Stimulated activated CD4-positive, alpha-beta T cell treated with anti-CD3 and anti-CD28 coated beads, Interleukin-12 subunit alpha, Interleukin-12 subunit beta, amount 100 ng/mL, for 48 hours (primary cell): ENCODE results near the gene SLC29A1.
A peak's percentile ranks its signal among the peaks of the same experiment; 100 is the strongest.
"Not testable (repeated sequence)": the region's sequence is repeated elsewhere in the genome, so short reads cannot be mapped to it uniquely, and the experiment has no call there.

Source experiments
- DNase-seq, 3 donors: peaks; one replicate each; pipeline ENCODE4 v3.0.0-alpha.2; 2020; ENCODE audit warnings: low read depth in 2 of 3, low spot score in 1 of 3

The SLC29A1 gene

GRCh38 chr6:44221291-44221960, 2.0 kb upstream of the SLC29A1 start:
- peak; percentile 65 to 75 (median 67) for DNase-seq

- no peak for DNase-seq
Observed at GRCh38 chr6:44221961-44222335, 1.4 kb upstream of the SLC29A1 start.

GRCh38 chr6:44222486-44223318, 693 bp upstream of the SLC29A1 start:
- DNase-seq = no peak

- no peak for DNase-seq
Observed at GRCh38 chr6:44224029-44224964, 902 bp downstream of the SLC29A1 start.

DNA sequence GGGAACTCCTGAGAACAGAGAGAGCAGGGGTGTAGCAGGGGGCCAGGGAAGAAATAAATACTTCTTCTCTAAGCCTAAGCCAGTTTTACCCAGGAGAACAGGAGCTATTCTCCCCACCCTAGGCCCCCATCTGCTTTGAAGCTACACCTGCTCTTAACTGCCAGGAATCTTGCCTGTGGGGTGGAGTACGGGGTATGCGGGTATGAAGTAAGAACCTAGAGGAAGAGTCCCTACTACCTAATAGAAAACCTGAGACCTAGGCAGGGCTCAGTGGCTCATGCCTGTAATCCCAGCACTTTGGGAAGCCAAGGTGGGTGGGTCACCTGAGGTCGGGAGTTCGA, 1.5 kb downstream of the SLC29A1 start:
- DNase-seq = no peak

DNA sequence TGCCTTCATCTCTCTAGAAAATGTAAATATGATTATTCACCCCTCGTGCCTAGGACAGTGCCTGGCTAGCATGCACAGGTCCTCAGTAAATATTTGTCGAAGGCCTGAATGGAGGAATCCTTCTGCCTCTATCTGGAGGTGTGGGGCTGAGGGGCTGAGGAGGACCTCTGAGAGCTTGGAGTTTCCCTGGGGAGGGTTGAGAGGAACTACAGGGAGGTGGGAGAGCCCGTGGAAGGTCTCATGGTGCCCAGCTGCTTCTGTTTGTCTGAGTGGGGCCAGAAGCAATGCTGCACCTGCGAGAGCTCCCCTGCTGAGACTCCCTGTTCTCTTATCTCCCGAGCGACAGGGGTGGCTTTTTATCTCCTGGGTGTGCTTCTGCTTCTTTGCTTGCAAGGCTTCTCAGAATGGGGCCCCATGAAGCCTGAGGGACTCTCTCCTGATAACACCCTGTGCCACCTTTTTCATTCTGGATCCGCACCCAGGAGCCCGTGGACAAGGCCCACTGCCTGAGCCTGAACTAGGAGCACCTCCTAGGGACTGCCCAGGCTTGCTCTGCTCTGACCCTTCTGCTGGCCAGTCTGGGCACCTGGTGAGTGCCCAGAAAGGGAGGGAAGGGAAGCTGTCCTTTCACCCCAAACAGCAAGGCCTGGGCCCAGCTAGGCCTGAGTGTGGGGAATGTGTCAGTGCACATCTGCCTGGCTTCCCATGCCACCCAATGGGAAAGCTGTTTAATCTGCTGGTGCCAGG, 2.4 kb downstream of the SLC29A1 start:
- DNase-seq = no peak

DNA sequence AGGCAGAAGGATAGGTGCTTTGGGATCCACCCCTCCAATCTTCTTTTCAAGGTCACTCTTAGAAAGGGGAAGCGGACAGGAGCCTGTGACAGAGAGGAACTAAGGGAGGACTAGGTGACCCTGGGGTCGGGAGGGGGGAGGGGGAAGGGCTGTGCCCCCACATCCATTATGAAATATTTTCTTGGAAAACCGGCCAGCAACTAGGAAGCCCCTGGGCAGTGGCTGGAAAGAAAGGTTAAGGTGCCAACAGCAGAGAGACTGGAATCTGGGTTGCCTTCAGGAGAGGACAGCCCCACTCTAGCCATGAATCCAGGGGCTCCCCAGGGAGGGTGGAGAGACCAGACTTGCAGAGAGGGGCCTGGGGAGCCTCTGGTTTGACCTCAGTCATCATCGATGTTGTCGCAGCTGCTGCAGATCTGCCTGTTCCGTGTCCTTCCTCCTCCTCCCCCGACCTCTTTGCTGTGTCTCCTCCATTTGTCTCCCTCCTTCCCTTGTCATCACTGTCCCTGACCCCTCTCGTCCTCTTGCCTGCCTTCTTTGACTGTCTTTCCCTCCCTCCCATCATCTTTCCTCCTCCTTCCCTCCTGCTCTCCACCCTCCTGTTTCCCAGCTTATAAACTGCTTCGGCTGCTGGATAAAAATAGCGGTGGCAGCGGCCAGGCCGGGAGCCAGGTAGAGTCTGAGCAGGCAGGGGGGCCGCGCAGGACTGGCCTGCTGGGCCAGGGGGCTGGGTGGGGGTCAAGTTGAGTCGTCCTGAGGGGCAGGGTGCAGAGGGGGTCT, 3.2 kb downstream of the SLC29A1 start:
- DNase-seq = no peak

DNA sequence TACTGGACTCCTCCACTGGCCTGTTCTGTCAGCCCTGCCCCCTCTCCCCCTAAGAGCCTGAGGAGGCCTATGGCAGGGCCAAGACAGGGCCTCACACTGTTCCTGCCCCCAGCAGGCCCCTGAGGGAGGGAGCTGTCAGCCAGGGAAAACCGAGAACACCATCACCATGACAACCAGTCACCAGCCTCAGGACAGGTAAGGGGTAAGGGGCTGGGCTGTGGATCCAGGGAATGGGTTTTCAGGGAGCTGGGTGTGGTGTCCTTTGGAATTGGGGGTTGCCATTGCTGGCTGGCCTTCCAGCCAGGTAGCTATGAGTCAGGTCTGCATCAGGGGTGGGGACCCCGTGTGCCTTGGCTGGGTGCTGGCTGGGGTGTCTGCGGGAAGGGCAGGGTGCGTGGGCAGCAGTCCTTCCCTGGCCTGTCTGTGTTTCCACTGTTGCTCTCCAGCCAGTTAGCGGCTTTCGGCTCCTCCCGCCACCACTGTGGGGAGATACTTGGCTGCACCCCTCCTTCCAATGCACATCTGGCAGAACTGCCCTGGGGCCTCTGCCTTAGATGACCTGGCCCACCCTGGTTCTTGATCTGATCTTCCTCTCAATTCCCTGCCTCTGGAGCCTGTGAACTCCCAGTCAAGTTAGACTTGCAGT, 3.9 kb downstream of the SLC29A1 start:
- DNase-seq = no peak

GRCh38 chr6:44228031-44228430, 4.6 kb downstream of the SLC29A1 start:
- no peak for DNase-seq

GRCh38 chr6:44228433-44228832, 5.0 kb downstream of the SLC29A1 start:
- no peak for DNase-seq

- no peak for DNase-seq
Observed at GRCh38 chr6:44228836-44229235, 5.4 kb downstream of the SLC29A1 start.

DNA sequence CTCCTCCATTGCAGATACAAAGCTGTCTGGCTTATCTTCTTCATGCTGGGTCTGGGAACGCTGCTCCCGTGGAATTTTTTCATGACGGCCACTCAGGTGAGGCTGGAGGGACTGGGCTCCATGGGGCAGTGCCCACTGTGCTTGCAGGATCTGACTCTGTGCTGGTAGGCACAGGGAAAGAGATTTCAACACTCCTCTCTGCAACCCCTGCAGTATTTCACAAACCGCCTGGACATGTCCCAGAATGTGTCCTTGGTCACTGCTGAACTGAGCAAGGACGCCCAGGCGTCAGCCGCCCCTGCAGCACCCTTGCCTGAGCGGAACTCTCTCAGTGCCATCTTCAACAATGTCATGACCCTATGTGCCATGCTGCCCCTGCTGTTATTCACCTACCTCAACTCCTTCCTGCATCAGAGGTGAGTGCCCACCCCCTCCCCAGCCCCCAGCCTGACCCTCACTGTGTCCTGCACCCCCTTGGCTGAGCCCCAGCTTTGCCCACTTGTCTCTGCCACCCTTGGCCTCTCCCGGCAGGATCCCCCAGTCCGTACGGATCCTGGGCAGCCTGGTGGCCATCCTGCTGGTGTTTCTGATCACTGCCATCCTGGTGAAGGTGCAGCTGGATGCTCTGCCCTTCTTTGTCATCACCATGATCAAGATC, 6.1 kb downstream of the SLC29A1 start:
- DNase-seq = no peak

- DNase-seq = no peak
Observed at GRCh38 chr6:44230034-44230675, 6.8 kb downstream of the SLC29A1 start.

DNA sequence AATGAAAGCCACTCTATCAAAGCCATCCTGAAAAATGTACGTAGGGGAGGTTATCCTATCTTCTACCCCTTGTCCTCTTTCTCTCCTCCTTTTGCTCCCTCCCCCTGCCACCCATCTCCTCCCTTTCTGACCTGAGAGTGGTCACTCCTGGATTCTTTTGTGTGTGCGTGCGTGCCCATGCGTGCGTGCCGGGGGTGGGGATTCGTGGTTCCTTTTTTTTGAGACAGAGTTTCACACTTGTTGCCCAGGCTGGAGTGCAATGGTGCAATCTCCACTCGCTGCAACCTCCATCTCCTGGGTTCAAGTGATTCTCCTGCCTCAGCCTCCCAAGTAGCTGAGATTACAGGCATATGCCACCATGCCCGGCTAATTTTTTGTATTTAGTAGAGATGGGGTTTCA, 8.0 kb downstream of the SLC29A1 start:
- not testable (repeated sequence) for DNase-seq

- no peak for DNase-seq
Observed at GRCh38 chr6:44232676-44233566, 9.5 kb downstream of the SLC29A1 start.

DNA sequence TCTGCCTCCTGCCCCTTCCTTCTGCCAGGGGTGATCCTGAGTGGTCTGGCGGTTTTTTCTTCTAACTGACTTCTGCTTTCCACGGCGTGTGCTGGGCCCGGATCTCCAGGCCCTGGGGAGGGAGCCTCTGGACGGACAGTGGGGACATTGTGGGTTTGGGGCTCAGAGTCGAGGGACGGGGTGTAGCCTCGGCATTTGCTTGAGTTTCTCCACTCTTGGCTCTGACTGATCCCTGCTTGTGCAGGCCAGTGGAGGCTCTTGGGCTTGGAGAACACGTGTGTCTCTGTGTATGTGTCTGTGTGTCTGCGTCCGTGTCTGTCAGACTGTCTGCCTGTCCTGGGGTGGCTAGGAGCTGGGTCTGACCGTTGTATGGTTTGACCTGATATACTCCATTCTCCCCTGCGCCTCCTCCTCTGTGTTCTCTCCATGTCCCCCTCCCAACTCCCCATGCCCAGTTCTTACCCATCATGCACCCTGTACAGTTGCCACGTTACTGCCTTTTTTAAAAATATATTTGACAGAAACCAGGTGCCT, 10.2 kb downstream of the SLC29A1 start:
- no peak for DNase-seq
